SK-N-SH (cell line): Measurements from ENCODE around the gene NPC1L1. TPM values are rescaled to one million over a fixed set of nuclear protein-coding genes. Genes with fewer than 3 reads are reported as not detected.

Source experiments
- CTCF ChIA-PET: fragments of 300-600, 350-600 bp; formaldehyde crosslinking; extraction: SDS; loops from one replicate; lab custom pipeline; 2021; lab: Yijun Ruan, JAX
- POLR2A ChIA-PET: fragments of 350-600 bp; sonication (Branson Sonifier 250); formaldehyde crosslinking; extraction: SDS; loops from one replicate; lab custom pipeline; 2020; ENCODE audit warnings: antibody characterized with exemption, inconsistent platforms; lab: Yijun Ruan, JAX
- DNase-seq: peaks from one replicate; pipeline ENCODE4 v3.0.0; 2012
- H2AFZ ChIP-seq: fragments of 200-600 bp; sonication (generic); 2 replicates; pipeline ENCODE4 v1.8.1; 2016; ENCODE audit warnings: antibody characterized with exemption, mild to moderate bottlenecking, low read depth
- H3F3A ChIP-seq: fragments of 200-600 bp; sonication (generic); replicated peaks from 2 replicates; pipeline ENCODE3; 2016; ENCODE audit warnings: antibody characterized with exemption, mild to moderate bottlenecking; ENCODE audit not compliant: insufficient read depth
- H3K27ac ChIP-seq, 2 experiments: fragments of 200-500 bp in 1 of 2; fragments of 200-600 bp in 1 of 2; sonication (Bioruptor generic) in 1 of 2; sonication (generic), shearing (Covaris generic) in 1 of 2; 2 replicates each; pipeline versions ENCODE4 v1.5.1 to v1.6.1; 2014 to 2016; ENCODE audit warnings: low read depth in 2 of 2, inconsistent platforms in 1 of 2, low read length in 1 of 2, mild to moderate bottlenecking in 1 of 2, mixed read lengths in 1 of 2
- H3K27me3 ChIP-seq: fragments of 200-600 bp; sonication (generic), shearing (Covaris generic); 2 replicates; pipeline ENCODE4 v1.6.1; 2016; ENCODE audit warnings: mixed run types; ENCODE audit not compliant: insufficient read depth
- H3K36me3 ChIP-seq, 2 experiments: fragments of 200-500 bp in 1 of 2; fragments of 200-600 bp in 1 of 2; sonication (Bioruptor generic) in 1 of 2; sonication (generic) in 1 of 2; replicated peaks in 1 of 2; 2 replicates each; pipeline versions ENCODE3 to v1.5.1; 2014 to 2016; ENCODE audit warnings: low read length in 1 of 2, mild to moderate bottlenecking in 1 of 2; ENCODE audit not compliant: insufficient read depth in 2 of 2, control insufficient read depth in 1 of 2
- H3K4me1 ChIP-seq, 2 experiments: fragments of 200-500 bp in 1 of 2; fragments of 200-600 bp in 1 of 2; sonication (Bioruptor generic) in 1 of 2; sonication (generic), shearing (Covaris generic) in 1 of 2; 2 replicates each; pipeline versions ENCODE4 v1.5.1 to v1.6.1; 2014 to 2016; ENCODE audit warnings: low read depth in 1 of 2, low read length in 1 of 2, mixed run types in 1 of 2; ENCODE audit not compliant: insufficient read depth in 2 of 2, control insufficient read depth in 1 of 2
- H3K4me2 ChIP-seq: fragments of 200-600 bp; sonication (generic), shearing (Covaris generic); 2 replicates; pipeline ENCODE4 v1.6.1; 2017; ENCODE audit warnings: mixed run types
- H3K4me3 ChIP-seq, 2 experiments: fragments of 200-500 bp in 1 of 2; fragments of 200-600 bp in 1 of 2; sonication (Bioruptor generic) in 1 of 2; sonication (generic), shearing (Covaris generic) in 1 of 2; 2 replicates each; pipeline versions ENCODE4 v1.5.1 to v1.8.1; 2014 to 2016; ENCODE audit warnings: low read depth in 2 of 2, inconsistent platforms in 1 of 2, low read length in 1 of 2, mild to moderate bottlenecking in 1 of 2, mixed read lengths in 1 of 2, moderate library complexity in 1 of 2
- H3K79me2 ChIP-seq: fragments of 200-600 bp; sonication (generic); 2 replicates; pipeline ENCODE4 v1.8.1; 2017; ENCODE audit warnings: mild to moderate bottlenecking; ENCODE audit not compliant: insufficient read depth
- H3K9ac ChIP-seq: fragments of 200-600 bp; sonication (generic); 2 replicates; pipeline ENCODE4 v1.6.1; 2017; ENCODE audit warnings: mixed run types
- H3K9me2 ChIP-seq: fragments of 200-600 bp; sonication (generic); 2 replicates; pipeline ENCODE4 v1.6.1; 2017; ENCODE audit warnings: mixed run types
- H3K9me3 ChIP-seq: fragments of 200-600 bp; sonication (generic); 2 replicates; pipeline ENCODE4 v1.6.1; 2017; ENCODE audit warnings: mixed run types, mild to moderate bottlenecking, moderate library complexity
- H4K20me1 ChIP-seq: fragments of 200-600 bp; sonication (generic); 2 replicates; pipeline ENCODE4 v1.6.1; 2017; ENCODE audit warnings: mild to moderate bottlenecking, mixed run types; ENCODE audit not compliant: insufficient read depth
- CHD2 ChIP-seq: fragments of 150-350 bp; IDR thresholded peaks from 2 replicates; pipeline ENCODE4 v1.6.1; 2018; ENCODE audit warnings: low read length; ENCODE audit not compliant: partially characterized antibody
- MXI1 ChIP-seq: IDR thresholded peaks from 2 replicates; pipeline ENCODE4 v1.6.1; 2012; ENCODE audit warnings: mild to moderate bottlenecking, low read depth, low read length, improper control_type of control experiment
- NFIC ChIP-seq: IDR thresholded peaks from 2 replicates; pipeline ENCODE4 v1.4.0; 2012; ENCODE audit warnings: borderline replicate concordance
- NRF1 ChIP-seq: IDR thresholded peaks from 2 replicates; pipeline ENCODE4 v1.6.1; 2012; ENCODE audit warnings: low read depth, mild to moderate bottlenecking, low read length
- POLR2AphosphoS5 ChIP-seq: IDR thresholded peaks from 2 replicates; pipeline ENCODE4 v1.6.1; 2012; ENCODE audit warnings: low read depth, low read length
- RCOR1 ChIP-seq: fragments of 150-350 bp; IDR thresholded peaks from 2 replicates; pipeline ENCODE4 v1.6.1; 2017; ENCODE audit warnings: antibody characterized with exemption, low read length
- SIN3A ChIP-seq: IDR thresholded peaks from 2 replicates; pipeline ENCODE4 v1.6.1; 2012; ENCODE audit warnings: low read depth, mild to moderate bottlenecking, low read length, moderate library complexity, borderline replicate concordance
- TAF1 ChIP-seq: IDR thresholded peaks from 2 replicates; pipeline ENCODE4 v1.6.1; 2012; ENCODE audit warnings: low read depth, mild to moderate bottlenecking, low read length, moderate library complexity, borderline replicate concordance
- TCF12 ChIP-seq: IDR thresholded peaks from 2 replicates; pipeline ENCODE4 v1.4.0; 2012
- YY1 ChIP-seq: IDR thresholded peaks from 2 replicates; pipeline ENCODE4 v1.4.0; 2012; ENCODE audit warnings: low read depth, mild to moderate bottlenecking
- ZBTB33 ChIP-seq: IDR thresholded peaks from 2 replicates; pipeline ENCODE4 v1.4.0; 2012; ENCODE audit warnings: low read depth, borderline replicate concordance
- WGBS: methylation state at CpG from one replicate; pipeline ENCODE4 v1.1.6; 2017; ENCODE audit warnings: low lambda C conversion rate; 5-methylcytosine and 5-hydroxymethylcytosine counted together
- polyA plus RNA-seq, 3 experiments: library from polyadenylated mRNA; depleted of rRNA; stranded (reverse); fragments of >200 nt; gene quantifications; 2 replicates each; pipeline ENCODE4 v1.2.3, GENCODE V29; 2012
- TF ChIP-seq, protein P1 (sequence below): IDR thresholded peaks from 2 replicates; pipeline ENCODE4 v1.6.1; 2012; ENCODE audit warnings: mild to moderate bottlenecking, low read depth, low read length, moderate library complexity
- TF ChIP-seq, protein P2 (sequence below): IDR thresholded peaks from 2 replicates; pipeline ENCODE4 v1.4.0; 2012; ENCODE audit warnings: low read depth, borderline replicate concordance

The NPC1L1 gene
- polyA plus RNA-seq, 1 of the 3 experiments (the other 2 are of a cell fraction), result not detected

GRCh38 chr7:44581879-44582603, 40.9 kb upstream of the NPC1L1 start, which contains the start of gene TMED4:
TMED4 (minus strand) TSS chr7:44582231; CDS start chr7:44582206, 25 bp downstream.
- Histone ChIP-seq H4K20me1 (no peaks in the 10 kb centered on the region), H3K9me2 (no peaks in the 10 kb centered on the region), H3K4me1 (peaks cover 5 to 15% of the 10 kb centered on the region in 2 experiments; a peak in 2 of 4 replicates), H3K27me3 (no peaks in the 10 kb centered on the region), H3K9ac (peak within 1 kb of the TSS; percentile 83), H3K27ac (peak within 1 kb of the TSS; percentile 90 to 94), H3K9me3 (no peaks in the 10 kb centered on the region), H3K4me3 (peak within 1 kb of the TSS; percentile 82 to 95), H3F3A (peaks cover 12% of the 10 kb centered on the region), H3K36me3 (peaks cover 22 to 28% of the 10 kb centered on the region in 2 experiments), H3K79me2 (peaks cover 40% of the 10 kb centered on the region), H3K4me2 (peak within 1 kb of the TSS; percentile 97), H2AFZ (peak within 1 kb of the TSS; percentile 90)
- TF ChIP-seq RCOR1 (peak; percentile 30; the same call in 1 of the 2 replicates), NRF1 (peak; percentile 96), TAF1 (peak; percentile 84), POLR2AphosphoS5 (peak; percentile 95), MXI1 (peak; percentile 87), NFIC (no peak), SIN3A (peak; percentile 42; the same call in 1 of the 2 replicates), ZBTB33 (peak; percentile 45; the same call in 1 of the 2 replicates), TCF12 (no peak), YY1 (peak; percentile 78), CHD2 (peak; percentile 92)
- TF ChIP-seq, protein P1, sequence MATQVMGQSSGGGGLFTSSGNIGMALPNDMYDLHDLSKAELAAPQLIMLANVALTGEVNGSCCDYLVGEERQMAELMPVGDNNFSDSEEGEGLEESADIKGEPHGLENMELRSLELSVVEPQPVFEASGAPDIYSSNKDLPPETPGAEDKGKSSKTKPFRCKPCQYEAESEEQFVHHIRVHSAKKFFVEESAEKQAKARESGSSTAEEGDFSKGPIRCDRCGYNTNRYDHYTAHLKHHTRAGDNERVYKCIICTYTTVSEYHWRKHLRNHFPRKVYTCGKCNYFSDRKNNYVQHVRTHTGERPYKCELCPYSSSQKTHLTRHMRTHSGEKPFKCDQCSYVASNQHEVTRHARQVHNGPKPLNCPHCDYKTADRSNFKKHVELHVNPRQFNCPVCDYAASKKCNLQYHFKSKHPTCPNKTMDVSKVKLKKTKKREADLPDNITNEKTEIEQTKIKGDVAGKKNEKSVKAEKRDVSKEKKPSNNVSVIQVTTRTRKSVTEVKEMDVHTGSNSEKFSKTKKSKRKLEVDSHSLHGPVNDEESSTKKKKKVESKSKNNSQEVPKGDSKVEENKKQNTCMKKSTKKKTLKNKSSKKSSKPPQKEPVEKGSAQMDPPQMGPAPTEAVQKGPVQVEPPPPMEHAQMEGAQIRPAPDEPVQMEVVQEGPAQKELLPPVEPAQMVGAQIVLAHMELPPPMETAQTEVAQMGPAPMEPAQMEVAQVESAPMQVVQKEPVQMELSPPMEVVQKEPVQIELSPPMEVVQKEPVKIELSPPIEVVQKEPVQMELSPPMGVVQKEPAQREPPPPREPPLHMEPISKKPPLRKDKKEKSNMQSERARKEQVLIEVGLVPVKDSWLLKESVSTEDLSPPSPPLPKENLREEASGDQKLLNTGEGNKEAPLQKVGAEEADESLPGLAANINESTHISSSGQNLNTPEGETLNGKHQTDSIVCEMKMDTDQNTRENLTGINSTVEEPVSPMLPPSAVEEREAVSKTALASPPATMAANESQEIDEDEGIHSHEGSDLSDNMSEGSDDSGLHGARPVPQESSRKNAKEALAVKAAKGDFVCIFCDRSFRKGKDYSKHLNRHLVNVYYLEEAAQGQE, result 0 out of 2 replicates have a peak, but pooled peaks have one; percentile 33
- TF ChIP-seq, protein P2, sequence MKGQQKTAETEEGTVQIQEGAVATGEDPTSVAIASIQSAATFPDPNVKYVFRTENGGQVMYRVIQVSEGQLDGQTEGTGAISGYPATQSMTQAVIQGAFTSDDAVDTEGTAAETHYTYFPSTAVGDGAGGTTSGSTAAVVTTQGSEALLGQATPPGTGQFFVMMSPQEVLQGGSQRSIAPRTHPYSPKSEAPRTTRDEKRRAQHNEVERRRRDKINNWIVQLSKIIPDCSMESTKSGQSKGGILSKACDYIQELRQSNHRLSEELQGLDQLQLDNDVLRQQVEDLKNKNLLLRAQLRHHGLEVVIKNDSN, result no peak
- ChIA-PET POLR2A (interaction anchor here (0.6 to 2.3 kb wide), 13 partner anchors 9 to 391 kb away, joined by 3 to 24 read pairs (median 5); partner anchors contain the start of genes DDX56, H2AZ2, OGDH and PURB), CTCF (interaction anchor here (0.8 to 12.5 kb wide), 9 partner anchors 10 to 554 kb away, joined by 3 to 98 read pairs (median 6); partner anchors contain the start of gene OGDH)
- WGBS, result under 1% methylated on average over 31 of the region's 71 CpGs
- DNase-seq, result peak; percentile 100
